HG03457 (cell line): ENCODE data around the gene TRPM3.
A peak's percentile ranks its signal among the peaks of the same experiment; 100 is the strongest.

Experiments
- ATAC-seq: cut with Tn5 transposase; IDR thresholded peaks from one replicate; pipeline ENCODE4 v1.9.1; 2021; ENCODE audit warnings: moderate number of reproducible peaks; ENCODE audit not compliant: unreplicated experiment

Gene TRPM3

GRCh38 chr9:70616228-70616990 lies 505.0 kb downstream of the TRPM3 start:
- ATAC-seq = no peak

- no peak for ATAC-seq
Observed at GRCh38 chr9:70615464-70616138, 505.8 kb downstream of the TRPM3 start.

DNA sequence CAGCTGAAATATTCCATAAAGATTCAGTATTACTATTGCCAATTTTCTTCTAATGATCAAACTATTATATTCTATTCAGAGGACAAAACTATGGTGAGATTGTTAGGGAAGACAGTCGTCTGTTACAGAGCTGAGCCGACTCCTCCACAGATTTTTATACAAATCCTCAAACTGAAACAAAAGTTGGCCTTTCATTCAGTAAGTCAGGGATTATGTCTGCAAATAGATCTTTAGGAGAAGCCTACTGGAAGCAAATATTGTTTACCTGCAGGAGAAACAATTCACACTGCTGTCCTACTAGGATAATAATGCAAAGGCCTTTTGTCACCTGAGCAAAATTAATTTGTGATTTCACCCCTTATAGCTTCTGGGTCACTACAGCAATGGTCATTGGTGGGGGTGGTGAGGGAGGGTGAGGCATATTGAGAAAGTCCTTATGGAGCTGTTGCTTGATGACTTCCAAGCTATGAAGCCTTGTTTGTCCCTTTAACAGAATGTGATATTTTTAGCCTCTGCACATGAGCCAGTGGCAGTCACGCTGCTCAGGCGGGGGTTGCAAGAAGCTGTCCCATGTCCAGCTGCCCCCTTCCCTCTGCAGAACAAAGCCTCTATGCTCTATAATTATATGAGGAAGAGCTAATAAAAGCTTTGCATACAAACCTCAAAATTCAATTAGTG lies 506.5 kb downstream of the TRPM3 start:
- ATAC-seq = no peak

- ATAC-seq = no peak
Observed at GRCh38 chr9:70613024-70613768, 508.2 kb downstream of the TRPM3 start.

DNA sequence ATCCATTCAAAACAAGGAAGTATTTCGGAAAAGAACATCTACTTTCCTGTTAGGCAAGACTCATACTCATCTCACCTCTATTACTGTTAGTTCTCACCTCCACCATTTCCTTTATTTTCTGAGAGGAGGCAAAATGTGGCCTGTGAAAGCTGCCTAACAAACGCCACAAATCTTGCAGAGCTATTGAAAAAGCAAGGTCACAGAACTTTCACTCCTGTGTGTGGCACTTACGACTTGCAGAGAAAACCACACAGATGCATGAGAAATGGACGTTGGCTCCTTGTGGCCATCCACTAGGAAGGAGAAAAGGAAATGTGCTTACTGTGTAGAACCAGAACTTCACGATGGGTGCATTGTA lies 511.2 kb downstream of the TRPM3 start:
- ATAC-seq = no peak

DNA sequence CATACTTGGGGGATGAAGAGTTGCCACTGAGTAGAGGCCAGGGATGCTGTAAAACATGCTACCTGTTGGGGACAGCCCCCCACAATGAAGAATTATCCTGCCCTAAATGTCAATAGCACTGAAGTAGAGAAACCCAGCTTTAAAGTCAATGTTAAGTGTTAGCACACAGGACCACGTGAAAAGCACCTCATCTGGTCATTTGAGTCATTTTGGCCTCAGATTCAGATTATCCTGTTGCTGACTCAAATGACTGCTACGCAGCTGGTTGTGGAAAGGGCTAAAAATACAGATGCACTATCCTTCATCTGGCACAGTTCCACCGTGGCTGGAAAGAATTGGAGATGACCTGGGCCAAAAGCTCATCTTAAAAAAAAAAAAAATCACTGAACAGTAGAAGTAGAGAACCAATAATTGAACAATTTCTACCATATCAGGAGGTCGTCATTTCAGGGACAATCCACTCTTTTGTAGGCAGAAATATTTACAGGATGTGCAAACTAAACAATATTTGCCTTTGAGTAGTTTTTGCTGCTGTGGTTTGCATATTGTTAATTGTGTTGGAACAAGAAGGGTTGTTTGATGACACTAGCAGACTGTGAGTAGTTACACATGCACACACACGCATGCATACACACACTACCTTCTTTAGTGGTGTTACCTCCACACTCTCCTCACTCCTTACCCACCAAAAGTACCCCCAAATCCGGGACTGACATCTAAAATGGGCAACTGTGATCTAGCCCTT lies 511.7 kb downstream of the TRPM3 start:
- ATAC-seq = no peak

DNA sequence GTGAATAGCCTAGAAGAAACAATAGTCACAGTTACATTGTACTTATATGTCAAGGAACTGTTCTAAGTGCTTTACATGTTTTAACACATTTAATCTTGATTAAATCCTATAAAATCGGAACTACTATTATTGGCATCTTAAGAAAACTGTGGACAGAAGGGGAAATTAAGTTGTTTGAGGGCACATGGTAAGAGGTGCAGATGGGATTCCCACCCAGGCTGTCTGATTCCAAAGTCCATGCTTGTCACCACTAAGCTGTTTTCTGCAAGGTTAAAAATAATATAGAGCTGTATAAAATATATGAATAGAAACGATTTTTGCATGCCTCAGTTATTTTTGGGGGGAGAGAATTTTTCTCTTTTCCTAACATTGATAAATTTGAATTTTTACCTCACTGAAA lies 512.4 kb downstream of the TRPM3 start:
- no peak for ATAC-seq

GRCh38 chr9:70607926-70608325 lies 513.5 kb downstream of the TRPM3 start:
- ATAC-seq = no peak

GRCh38 chr9:70607329-70607728 lies 514.1 kb downstream of the TRPM3 start:
- no peak for ATAC-seq

- no peak for ATAC-seq
Observed at GRCh38 chr9:70603020-70603411, 518.4 kb downstream of the TRPM3 start.

GRCh38 chr9:70602321-70603019 lies 519.0 kb downstream of the TRPM3 start:
- peak; percentile 83 for ATAC-seq

- ATAC-seq = no peak
Observed at GRCh38 chr9:70601000-70601951, 520.1 kb downstream of the TRPM3 start.

GRCh38 chr9:70600506-70600905 lies 520.9 kb downstream of the TRPM3 start:
- ATAC-seq = no peak

- no peak for ATAC-seq
Observed at GRCh38 chr9:70597886-70598285, 523.5 kb downstream of the TRPM3 start.

- ATAC-seq = no peak
Observed at GRCh38 chr9:70595211-70595610, 526.2 kb downstream of the TRPM3 start.

DNA sequence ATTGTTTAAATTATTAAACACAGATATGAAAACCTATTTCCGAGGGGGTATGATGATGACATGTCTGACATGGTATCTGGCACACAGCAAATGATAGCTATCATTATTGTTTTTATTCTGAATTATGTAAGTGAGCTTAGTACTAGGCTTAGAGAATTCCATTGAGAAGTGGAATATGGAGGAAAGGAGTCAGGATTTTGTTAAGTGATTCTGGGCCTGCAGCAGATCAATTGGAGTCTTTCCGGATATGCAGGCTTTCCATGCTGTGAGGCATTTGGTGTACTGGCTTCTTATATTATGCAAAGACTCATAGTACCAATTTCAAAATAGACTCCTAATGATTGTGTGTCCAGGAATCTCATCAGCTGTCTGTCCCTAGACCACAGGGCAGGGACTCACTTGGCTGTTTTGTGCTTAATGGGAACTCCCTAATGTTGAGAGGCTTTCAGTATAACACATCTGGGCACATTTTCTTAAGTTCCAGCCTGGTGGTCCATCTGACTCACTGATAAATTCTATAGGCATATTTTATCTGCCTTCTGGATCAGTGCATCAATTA lies 527.0 kb downstream of the TRPM3 start:
- ATAC-seq = no peak

DNA sequence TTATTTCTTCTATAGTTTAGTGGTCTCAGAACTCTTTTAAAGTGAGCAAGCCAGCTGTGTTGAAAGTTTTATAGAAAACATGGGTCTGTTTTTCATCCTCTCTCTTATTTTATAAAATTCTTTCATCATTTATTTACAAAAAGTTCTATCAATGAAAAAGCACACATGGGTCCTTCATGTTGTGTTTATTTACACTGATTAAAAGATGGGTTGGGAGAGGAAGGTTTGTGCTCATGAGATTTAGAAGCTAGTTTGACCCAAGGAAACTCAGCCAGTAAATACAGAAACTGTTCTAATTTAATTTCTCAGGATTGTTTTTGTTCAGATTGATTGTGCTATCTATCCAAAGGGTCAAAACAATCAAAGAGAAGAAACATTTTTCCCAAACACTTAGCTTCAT lies 528.2 kb downstream of the TRPM3 start:
- no peak for ATAC-seq

GRCh38 chr9:70590315-70590677 lies 531.1 kb downstream of the TRPM3 start:
- no peak for ATAC-seq
